Measurements from ENCODE around the gene ZMYND10.

Gene ZMYND10

GRCh38 chr3:50345586-50346234 lies at the start of gene ZMYND10:
ZMYND10 (minus strand) TSS chr3:50345732; CDS start chr3:50345579, 153 bp downstream.
- DNase-seq: peak; percentile 88

GRCh38 chr3:50393061-50393460 lies 47.5 kb upstream of the ZMYND10 start:
- DNase-seq: no peak

GRCh38 chr3:50392101-50392715 lies 46.7 kb upstream of the ZMYND10 start:
- no peak for DNase-seq

DNA sequence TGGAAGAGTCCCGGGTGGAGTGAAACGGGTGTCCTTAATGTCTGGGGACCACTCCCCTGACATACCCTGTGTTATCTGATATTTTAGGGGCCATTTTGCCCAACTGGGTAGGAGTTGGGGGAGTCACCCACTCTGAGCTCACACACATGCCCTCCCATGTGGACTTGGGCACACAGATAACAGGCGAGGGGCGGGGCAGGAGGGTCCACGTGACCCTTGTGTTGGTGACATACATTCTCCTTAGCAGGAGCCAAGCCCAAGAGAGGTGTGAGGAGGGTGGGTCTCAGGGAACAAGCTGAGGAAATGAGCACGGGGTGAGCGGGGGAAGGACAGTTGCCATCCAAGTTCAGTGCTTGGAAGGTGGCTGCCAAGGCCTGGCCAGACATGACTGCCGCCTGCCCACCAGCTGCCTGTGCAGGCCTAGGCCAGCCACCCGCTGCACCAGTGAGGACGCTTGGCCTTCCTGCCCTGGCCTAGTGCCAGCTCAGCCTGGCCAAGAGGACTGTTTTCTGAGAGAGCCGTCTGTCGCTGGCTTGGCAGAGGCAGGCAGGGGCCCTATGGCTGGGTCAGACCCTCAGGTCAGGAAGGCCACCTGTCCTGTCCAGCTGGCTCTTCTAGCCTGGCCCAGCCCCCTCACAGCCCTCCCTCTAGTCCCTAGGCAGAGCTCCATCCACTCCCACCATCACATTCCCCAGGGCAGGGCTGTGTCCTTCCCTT lies 45.1 kb upstream of the ZMYND10 start:
- no peak for DNase-seq

DNA sequence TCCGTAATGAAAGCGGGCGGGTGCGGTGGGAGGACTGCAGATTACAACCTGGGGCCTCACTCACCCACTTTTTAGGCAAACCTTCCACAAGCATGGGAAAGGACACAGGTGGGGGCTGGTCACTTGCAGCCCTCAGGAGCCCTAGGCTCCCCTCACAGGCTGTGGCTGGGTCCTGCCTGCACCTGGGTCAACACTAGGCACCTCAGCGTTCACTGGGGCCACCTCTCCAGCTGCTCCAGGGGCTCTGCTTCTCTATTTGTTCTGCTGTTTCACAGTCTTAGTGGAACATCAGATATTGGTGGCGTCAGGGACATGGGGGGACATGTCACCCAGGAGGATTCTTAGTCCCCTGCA lies 43.9 kb upstream of the ZMYND10 start:
- no peak for DNase-seq

DNA sequence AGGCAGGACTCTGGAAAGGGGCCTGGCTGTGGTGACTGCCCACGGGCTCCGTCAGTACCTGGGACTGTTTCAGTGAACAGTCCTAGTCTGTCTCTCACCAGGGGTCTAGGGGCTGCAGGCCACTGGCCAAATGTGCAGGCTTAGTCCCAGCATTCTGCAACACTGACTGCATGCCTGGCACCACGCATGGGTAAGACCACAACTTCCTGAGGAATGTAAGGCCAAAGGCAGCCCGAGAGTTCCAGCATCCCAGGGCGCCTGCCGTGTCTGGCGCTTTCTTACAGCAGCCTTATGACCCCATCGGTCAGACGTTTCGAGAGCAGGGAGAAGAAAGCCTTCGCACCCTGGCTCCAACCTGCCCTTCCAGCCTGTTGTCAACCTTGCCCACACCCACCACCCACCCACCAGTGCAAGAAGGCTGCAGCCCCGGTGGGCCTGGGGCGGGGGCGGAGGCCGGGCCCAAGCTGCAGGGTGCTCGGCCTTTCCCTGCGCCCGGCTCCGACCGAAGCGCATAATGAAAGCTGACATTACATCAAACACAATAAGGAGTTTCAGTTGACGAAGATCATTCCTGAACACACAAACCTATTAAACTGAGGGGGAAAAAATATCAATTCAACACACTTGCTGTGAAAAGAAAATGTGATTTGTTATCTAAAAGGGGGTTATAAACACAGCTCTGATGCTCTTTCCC lies 43.3 kb upstream of the ZMYND10 start:
- DNase-seq: no peak

DNA sequence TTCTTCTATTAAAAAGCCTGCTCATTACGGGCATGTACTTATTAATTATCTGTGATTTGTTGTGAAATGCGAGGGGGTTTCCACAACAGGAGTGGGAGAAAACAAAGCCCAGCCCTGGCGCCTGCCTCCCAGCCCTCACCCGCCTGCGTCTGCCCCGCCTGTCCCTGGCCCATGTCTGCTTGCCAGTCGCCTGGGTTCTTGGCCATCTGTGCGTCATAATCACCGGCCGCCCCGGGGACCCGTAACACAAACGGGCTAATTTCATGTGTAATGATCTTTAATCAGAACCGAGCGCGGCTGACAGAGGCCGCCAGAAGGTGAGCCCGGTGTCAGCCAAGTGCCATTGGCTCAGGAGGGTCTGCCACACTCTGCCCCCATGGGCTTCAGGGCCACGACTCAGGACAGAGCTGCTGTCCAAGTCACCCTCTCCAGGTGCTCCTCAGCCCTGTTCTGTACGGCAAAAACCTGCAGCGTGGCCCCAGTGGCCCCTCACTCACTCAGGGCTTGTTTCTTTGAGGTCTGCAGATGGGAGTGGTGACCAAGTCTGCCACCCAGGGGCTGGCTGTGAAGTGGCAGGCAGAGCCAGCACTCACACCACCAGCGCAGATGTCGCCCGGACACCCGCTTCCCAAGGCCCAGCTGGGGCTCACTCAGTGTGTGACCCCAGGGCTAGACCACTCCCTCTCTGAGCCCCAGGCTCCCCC lies 42.6 kb upstream of the ZMYND10 start:
- DNase-seq: no peak

DNA sequence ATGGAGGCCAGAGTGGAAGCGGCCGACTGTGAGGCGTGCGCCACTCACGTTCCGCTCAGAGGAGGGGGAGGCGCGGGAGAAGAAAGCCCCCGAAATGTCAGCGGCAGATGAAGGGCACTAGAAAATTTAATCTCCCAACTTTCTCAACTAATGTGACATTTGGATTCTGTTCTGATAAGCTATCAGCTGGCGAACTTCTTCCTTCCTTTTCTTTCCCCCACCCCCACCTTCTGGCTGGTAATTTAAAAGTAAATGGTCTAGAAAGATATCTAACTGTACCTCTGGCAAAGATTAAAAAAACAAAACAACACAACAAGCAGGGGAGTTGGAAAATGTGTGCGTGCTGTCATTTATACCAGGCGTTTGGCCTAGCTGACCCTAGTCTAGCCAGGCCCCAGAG lies 40.2 kb upstream of the ZMYND10 start:
- DNase-seq: no peak

DNA sequence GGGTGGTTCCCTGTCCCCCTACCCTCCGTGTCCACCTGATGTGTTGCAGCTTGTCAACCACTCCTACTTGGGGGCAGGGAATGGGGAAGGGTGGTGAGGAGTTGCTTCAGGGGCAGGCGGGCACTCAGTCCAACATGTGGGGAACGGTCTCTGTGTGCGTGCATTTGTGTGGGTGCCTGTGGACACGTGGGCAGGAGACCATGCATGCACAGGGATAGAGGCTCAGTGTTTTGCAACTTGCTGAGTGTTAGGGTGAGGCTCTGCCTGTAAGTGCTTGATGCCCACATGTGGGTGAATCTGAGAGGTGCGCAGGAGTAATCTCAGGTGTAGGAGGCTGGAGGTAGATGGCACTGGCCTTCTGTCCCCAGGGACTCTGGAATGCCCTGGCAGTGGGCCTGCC lies 38.2 kb upstream of the ZMYND10 start:
- no peak for DNase-seq

DNA sequence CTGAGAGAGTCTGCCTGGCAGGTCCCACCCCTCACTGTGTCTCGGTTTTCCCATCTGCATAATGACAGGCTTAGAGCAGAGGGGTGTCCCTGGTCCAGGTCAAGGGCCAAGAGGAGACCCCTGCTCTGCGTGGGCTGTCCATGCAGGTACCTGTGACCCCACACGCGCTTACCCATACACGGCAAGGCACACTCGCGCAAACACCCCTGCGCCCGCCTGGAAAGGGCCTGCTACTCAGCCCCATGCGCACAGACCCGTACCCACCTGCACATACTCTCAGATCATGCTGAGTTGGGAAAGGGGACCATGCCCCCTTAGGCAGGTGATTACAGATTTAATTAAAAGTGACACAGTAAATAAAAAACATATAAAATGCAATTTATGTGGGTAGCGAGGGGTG lies 37.2 kb upstream of the ZMYND10 start:
- no peak for DNase-seq

- no peak for DNase-seq
Measured at GRCh38 chr3:50381383-50381782, 35.9 kb upstream of the ZMYND10 start.

DNA sequence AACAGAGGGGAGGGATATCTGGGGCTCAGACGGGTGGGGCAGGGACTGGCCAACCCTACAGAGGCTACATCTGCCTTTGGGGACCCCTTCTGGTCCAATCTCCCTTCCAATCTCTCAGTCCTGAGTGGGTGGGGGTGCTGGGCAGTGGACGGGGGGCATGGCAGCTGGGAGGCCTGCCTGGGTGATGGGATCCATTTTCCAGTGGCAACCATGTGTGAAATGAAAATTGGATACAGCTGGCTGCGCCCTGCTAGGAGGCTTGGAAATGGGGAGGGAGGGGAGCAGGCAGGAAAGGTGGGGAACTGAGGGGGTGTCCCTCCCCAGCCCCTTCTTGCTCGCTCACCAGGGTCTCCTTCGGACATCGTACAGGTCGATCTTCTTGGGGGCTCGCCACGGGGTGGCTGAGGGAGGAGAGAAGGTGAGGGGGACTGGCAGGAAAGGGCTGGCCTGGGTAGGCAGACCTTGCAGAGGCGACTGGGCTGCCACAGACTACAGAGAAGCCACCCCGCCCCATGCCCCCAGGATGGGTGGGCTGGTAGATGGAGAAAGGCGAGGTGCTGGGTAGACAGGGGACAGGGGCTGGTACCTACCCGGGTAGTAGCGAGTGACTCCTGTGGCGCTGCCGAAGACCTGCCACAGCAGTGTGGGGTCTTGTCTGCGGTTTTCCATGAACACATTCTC lies 35.0 kb upstream of the ZMYND10 start:
- DNase-seq: no peak

DNA sequence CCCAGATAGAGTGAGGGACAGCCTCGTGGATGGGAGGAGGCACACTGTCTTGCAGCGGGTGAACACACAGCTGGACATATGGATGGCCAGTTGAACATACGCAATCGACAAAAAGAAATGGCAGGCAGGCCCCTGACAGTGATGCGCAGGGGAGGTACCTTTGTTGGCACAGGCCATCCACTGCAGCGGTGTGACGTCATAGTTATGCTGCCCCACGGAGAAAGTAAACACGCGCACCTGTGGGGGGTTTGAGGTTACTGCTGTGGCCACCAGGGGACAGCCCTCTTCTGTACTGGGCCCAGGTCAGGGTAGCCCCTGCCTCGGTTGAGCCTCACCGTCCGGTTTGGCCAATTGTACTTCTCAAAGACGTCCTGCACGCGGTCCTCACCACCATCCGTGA lies 33.2 kb upstream of the ZMYND10 start:
- no peak for DNase-seq

- no peak for DNase-seq
Measured at GRCh38 chr3:50378024-50378423, 32.5 kb upstream of the ZMYND10 start.

DNA sequence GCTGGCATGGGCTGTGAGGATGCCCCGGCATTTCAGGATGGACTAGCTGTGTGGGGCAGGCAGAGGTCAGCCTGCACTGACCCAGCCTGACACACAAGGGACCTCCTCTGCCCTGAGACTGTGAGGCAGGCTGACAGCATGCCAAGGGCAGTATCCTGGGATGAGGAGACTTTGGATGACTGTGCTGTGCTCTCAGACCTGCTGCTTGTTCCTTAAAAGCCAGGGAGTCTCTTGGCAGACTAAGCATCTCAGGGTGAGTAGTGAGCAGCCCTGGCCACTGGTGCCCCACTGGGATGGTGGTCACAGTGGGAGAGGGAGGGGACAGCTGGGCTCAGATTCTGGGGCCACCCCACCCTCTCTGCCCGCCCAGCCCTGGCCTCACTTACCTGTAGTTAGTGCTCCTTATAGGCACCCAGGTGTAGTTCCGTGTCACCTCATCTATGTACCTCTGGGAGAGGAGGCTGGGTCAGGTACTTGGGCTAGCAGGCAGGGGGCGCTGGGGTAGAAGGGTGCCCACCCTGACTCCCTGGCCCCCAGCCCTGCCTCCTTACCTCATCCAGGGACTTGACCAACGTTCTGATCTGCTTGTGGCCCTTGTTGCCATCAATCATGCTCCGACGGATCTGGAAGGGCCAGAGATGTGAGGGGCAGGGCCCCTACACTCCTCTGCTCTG lies 29.9 kb upstream of the ZMYND10 start:
- DNase-seq: no peak

DNA sequence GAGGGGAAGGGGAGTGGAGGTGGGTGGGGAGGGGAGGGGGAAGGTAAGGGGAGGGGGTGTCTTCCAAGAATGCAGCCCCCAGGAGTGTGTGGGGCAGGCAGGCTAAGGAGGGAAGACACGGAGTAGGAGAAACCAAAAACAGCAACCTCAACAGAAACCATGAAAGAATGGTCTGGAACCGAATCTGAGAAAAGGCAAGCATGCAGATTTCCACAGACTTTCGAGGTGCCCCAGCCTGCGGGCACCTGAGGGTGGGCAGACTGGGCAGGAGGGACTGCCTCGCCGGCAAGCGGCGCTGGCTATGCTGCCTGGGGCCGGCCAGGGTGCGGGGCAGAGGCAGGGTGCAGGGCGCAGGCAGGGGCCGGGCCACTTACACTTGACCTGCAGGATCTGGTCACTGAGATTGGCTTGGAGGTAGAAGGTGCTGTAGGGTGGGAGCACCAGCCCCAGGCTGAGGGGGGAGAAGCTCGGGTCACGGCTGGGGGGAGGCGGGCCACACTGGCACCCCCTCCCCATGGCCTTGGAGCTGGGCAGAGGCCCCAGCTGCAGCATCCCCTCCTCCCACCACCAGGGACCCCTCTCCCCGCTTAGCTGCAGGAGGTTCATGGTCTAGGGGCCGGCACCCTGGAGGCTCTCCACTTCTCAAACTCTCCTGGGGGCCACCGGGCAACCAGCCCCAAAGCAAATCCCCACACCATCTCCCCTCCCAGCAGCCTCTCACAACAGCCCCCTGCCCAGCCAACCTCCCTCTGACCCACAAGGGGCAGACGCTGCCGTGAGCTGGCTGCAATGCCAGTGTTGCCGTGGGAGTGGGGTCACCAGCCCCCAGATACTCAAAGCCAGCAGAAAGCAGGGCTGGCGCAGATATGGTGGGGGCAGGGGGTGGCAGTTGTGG lies 29.1 kb upstream of the ZMYND10 start:
- DNase-seq: no peak

DNA sequence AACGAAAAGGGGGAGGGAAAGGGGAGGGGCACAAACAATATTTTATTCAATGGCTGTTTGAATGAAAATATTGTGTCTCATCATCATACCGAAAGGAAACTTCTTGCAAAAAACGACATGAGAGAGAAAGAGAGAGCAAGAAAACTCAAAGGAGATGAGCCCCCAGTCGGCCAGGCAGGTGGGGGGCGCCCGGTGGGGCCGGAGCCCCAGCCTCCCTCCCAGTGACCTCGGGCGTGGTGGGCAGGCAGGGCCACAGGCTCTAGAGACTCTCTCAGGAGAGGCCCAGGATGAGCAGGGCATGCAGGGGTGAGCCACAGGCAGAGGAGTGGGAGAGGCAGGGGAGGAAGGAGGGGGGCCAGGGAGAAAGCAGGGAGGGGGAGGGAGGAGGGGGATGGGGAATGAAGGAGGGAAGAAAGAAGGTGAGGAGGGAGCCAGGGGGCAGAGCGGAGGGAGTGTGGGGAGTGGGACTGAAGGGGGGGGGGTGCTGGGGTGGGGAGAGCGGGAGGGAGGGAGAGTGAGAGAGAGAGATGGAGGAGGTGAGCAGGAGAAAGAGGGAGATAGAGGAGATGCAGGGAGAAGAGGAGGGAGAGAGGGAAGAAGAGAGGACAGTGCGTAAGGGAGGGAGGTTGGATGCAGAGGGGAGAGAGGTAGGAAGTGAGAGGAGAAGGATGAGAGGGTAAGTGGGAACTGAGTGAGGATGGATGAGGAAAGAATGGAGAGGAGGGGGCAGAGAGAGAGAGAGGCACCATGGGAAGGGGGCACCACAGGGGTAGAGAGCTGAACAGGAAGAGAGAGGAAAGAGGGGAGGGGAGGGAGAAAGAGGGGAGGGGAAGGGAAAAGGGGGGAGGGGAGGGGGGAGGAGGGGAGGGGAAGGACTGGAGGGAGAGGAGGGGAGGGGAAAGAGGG lies 27.9 kb upstream of the ZMYND10 start:
- no peak for DNase-seq

DNA sequence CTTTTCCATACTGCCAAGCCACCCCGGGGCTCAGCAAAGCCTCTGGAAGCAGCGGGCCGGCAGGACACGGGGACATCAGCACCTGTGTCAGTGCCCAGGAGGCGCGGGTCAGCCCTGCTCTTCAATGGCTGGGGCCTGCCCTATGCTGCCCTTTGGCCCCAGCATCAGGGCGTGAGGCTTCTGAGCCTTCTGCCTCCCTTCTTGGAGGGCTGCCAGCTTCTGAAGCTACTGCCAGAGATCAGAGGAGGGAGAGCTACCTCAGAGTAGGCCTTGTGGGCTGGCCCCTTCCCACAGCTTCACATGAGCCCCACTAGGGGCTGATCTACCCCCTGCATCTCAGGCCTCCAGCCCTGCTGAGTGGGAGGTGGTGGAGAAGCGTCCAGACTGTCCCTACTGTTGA lies 26.8 kb upstream of the ZMYND10 start:
- DNase-seq: no peak

- DNase-seq: no peak
Measured at GRCh38 chr3:50371133-50371685, 25.7 kb upstream of the ZMYND10 start.

Measured in activated CD8-positive, alpha-beta memory T cell treated with anti-CD3 and anti-CD28 coated beads for 24 hours (primary cell).